SH-SY5Y (cell line): ENCODE results near the gene TRIM66.

ENCODE experiments used
- GATA2 ChIP-seq: IDR thresholded peaks from 2 replicates; pipeline ENCODE4 v1.6.1; 2011; ENCODE audit warnings: mild to moderate bottlenecking, low read depth, low read length
- GATA3 ChIP-seq: IDR thresholded peaks from 2 replicates; pipeline ENCODE4 v1.6.1; 2011; ENCODE audit warnings: low read depth, mild to moderate bottlenecking, low read length, moderate library complexity

DNA sequence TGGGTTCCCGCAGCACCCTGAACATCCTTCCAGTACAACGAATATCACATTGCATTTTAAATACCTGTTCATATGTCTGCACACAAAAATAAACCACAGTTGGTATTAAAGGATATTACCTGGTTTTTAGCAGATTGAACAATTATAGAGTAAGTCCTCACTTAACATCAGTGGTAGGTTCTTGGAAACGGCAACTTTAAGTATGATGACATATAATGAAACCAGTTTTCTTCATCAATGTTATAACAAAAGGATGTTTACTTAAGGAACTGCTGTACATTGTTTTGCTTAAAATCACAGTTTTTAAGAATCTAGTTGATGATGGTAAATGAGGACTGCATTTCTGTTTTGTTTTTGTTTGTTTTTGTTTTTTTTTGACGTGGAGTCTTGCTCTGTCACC, 28.0 kb downstream of the TRIM66 start:
- no peak for TF ChIP-seq GATA2
- TF ChIP-seq GATA3, result no peak
